Gastrocnemius medialis (tissue), 4 donors: ENCODE results near the gene EEIG1.

Experiments
- CTCF ChIP-seq, 5 experiments: fragments of 450-650 bp in 3 of 5; fragments of 200-600 bp in 2 of 5; sonication (generic) in 2 of 5; IDR thresholded peaks in 4 of 5; conservative IDR thresholded peaks in 1 of 5; 1 replicate in 4 of 5; 2 replicates in 1 of 5; pipeline ENCODE4 v1.5.1; 2016 to 2019; ENCODE audit warnings: antibody characterized with exemption in 5 of 5, mild to moderate bottlenecking in 3 of 5, moderate library complexity in 3 of 5
- POLR2A ChIP-seq, 2 donors: fragments of 450-650 bp; IDR thresholded peaks; one replicate each; pipeline ENCODE4 v1.6.1; 2017; ENCODE audit warnings: antibody characterized with exemption in 2 of 2, mild to moderate bottlenecking in 2 of 2, moderate library complexity in 2 of 2

- TF ChIP-seq CTCF (IDR thresholded peaks at IDR 0.05 in 4 of 5, conservative IDR thresholded peaks at IDR 0.05 in 1 of 5) (no peak), POLR2A (IDR thresholded peaks at IDR 0.05) (no peak)
Observed at GRCh38 chr9:127953768-127954505, 26.9 kb downstream of the EEIG1 start.
